PC-9 (cell line): ENCODE measurements around the gene LIMS1.

Experiments used
- CTCF ChIP-seq: fragments of 200-600 bp; sonication (generic); conservative IDR thresholded peaks from 2 replicates; pipeline ENCODE4 v1.6.1; 2017; ENCODE audit warnings: mixed run types, antibody characterized with exemption, mild to moderate bottlenecking, moderate library complexity
- EZH2 ChIP-seq: fragments of 200-600 bp; sonication (generic); IDR thresholded peaks from 2 replicates; pipeline ENCODE4 v1.8.0; 2017; ENCODE audit warnings: antibody characterized with exemption, low read depth

- no peak for TF ChIP-seq CTCF
- TF ChIP-seq EZH2: no peak
These were observed 55.1 kb downstream of the LIMS1 start for GRCh38 chr2:108589372-108589771.
